Measurements from ENCODE around the gene PFAS.
"Not testable (repeated sequence)": the region's sequence is repeated elsewhere in the genome, so short reads cannot be mapped to it uniquely, and the experiment has no call there.

The PFAS gene

DNA sequence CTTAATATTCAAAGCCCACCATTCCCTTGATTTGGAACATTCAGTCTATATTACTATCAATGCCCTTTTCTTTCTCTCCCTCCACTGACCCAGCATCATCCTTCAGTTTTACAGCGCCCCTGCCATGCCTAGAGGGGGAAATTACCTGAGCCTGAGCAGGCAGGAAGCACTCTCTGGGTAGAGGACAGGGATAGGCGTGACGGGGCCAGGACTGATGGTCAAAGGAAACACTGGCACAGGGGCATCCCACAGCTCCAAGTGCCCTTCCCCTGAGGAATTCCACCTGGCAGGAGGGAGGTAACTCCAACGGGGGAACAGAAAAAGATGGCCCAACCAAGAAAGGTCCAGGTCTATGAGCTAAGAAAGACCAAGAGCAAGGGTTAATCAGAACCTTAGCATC lies 11.2 kb upstream of the PFAS start:
- H3K27ac ChIP-seq = peak overlapping the region; percentile 35
- TF ChIP-seq, protein P1, sequence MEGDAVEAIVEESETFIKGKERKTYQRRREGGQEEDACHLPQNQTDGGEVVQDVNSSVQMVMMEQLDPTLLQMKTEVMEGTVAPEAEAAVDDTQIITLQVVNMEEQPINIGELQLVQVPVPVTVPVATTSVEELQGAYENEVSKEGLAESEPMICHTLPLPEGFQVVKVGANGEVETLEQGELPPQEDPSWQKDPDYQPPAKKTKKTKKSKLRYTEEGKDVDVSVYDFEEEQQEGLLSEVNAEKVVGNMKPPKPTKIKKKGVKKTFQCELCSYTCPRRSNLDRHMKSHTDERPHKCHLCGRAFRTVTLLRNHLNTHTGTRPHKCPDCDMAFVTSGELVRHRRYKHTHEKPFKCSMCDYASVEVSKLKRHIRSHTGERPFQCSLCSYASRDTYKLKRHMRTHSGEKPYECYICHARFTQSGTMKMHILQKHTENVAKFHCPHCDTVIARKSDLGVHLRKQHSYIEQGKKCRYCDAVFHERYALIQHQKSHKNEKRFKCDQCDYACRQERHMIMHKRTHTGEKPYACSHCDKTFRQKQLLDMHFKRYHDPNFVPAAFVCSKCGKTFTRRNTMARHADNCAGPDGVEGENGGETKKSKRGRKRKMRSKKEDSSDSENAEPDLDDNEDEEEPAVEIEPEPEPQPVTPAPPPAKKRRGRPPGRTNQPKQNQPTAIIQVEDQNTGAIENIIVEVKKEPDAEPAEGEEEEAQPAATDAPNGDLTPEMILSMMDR (conservative IDR thresholded peaks at IDR 0.05) = no peak

DNA sequence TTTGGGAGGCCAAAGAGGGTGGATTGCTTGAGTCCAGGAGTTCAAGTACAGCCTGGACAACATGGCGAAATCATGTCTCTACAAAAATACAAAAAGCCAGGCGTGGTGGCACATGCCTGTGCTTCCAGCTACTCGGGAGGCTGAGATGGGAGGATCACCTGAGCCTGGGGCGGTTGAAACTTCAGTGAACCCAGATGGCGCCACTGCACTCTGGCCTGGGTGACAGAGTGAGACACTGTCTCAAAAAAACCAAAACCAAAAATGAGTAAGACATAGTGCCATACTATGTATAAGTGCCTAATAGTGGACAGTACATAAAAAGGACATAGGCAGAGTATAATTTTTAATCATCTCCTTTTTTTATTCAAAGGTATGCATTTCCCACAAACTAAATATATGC lies 5.3 kb upstream of the PFAS start:
- TF ChIP-seq, protein P1 (conservative IDR thresholded peaks at IDR 0.05) = no peak

DNA sequence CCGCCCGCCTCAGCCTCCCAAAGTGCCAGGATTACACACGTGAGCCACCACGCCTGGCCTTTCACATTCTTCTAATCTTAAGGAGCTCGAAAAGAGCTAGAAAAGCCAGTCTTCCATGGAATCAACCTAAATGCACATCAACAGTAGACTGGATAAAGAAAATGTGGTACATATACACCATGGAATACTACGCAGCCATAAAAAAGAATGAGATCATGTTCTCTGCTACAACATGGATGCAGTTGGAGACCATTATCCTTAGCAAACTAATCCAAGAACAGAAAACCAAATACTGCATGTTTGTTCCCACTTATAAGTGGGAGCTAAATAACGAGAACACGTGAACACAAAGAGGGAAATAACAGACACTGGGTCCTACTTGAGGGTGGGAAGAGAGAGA lies 4.3 kb upstream of the PFAS start:
- TF ChIP-seq, protein P1 (conservative IDR thresholded peaks at IDR 0.05) = no peak
- no peak overlapping the region for H3K27ac ChIP-seq

More for the DNA sequence above, 5.3 kb upstream of the PFAS start:
- H3K27ac ChIP-seq = no peak overlapping the region

DNA sequence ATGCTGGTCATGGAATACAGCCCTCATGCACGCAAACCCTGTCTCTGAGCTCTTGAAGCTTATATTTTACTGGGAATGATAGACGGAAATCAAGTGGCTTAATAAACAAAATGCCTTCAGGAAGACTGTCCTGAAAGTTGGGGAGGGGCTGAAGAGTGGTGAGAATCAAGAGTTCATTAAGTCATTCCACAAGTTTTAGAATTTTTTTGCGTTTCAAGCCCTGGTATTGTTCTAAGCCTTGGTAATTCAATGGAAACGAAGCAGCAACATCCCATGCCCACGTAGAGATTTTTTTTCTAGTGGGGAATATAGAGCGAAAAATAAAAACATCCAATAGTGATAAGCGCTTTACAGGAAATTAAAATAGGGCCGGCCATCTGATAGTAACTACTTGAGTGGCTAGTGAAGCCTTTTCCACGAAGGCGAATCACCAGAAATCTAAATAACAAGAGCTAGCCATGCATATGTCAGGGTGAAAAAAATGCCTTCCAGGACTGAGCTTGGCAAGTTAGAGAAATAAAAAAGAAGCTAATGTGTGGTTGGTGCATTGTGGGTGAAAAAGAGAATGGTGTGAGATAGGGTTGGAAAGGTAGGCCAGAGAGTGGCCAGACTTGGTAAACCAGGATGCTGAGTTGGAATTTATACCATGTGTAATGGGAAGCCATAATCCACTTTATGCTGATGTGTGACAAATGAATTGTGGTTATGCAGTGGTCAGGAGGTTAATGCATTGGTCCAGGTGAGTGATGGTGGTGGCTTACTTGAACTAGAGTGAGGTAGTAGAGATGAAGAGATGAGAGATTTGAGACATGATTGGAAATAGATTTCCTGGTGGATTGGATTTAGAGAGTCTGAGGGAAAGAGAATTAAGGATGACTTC lies 772 bp downstream of the PFAS start:
- TF ChIP-seq, protein P1 (conservative IDR thresholded peaks at IDR 0.05) = no peak
- peak overlapping the region; percentile 83 for H3K27ac ChIP-seq

DNA sequence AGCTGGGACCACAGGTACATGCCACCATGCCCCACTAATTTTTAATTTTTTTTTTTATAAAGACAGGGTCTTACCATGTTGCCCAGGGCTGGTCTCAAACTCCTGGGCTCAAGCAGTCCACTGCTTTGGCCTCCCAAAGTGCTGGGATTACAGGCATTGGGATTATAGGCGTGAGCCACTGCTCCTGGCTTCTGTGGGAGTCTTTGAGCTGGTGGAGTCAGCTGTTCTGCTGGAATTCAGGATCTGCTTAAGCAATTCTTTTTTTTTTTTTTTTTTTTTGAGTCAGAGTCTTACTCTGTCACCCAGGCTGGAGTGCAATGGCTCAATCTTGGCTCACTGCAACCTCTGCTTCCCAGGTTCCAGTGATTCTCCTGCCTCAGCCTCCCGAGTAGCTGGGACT lies 2.3 kb downstream of the PFAS start:
- not testable (repeated sequence) for H3K27ac ChIP-seq

DNA sequence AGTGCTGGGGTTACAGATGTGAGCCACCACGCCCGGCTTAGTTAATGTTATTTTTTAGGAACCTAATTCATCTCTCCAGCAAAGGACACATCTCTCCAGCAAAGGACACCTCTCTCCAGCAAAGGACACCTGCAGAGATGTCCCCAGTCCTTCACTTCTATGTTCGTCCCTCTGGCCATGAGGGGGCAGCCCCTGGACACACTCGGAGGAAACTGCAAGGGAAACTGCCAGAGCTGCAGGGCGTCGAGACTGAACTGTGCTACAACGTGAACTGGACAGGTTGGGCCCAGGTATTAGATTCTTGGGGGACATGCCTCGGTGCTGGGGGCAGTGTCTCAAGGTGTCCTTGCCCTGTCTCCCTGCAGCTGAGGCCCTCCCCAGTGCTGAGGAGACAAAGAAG lies 4.7 kb downstream of the PFAS start:
- TF ChIP-seq, protein P1 (conservative IDR thresholded peaks at IDR 0.05) = peak; percentile 73
- H3K27ac ChIP-seq = no peak overlapping the region

DNA sequence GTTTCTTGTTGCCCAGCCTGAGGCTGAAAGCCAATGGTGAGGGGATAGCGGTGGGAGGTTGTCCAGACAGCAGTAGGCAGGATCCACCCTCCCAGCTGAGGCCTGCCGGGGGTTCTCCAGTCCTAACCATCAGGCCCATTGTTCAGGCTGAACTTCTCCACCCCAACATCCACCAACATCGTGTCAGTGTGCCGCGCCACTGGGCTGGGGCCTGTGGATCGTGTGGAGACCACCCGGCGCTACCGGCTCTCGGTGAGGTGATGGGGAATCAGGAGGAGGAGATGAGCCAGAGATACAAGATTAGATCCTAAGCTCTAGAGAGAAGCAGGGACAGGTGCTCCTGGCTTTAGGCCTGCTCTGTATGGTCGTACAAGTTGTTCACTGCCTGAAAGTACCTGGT lies 5.8 kb downstream of the PFAS start:
- TF ChIP-seq, protein P1 (conservative IDR thresholded peaks at IDR 0.05) = no peak
- no peak overlapping the region for H3K27ac ChIP-seq

DNA sequence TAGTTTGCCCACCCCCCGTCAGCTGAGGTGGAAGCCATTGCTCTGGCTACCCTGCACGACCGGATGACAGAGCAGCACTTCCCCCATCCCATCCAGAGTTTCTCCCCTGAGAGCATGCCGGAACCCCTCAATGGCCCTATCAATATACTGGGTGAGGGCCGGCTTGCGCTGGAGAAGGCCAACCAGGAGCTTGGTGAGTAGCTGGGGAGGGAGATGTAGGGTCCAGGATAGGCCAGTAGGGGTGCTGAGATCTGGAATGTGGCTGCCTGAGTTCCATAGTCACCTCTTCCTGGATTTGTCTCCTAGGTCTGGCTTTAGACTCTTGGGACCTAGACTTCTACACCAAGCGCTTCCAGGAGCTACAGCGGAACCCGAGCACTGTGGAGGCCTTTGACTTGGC lies 6.4 kb downstream of the PFAS start:
- no peak overlapping the region for H3K27ac ChIP-seq
- TF ChIP-seq, protein P1 (conservative IDR thresholded peaks at IDR 0.05) = no peak
